Peyer's patch (tissue), 4 donors: ENCODE results near the gene JAZF1.

Experiments used
- POLR2A ChIP-seq, 2 donors: fragments of 450-650 bp; IDR thresholded peaks; one replicate each; pipeline ENCODE4 v1.5.1; 2017; ENCODE audit warnings: antibody characterized with exemption in 2 of 2, mild to moderate bottlenecking in 2 of 2, moderate library complexity in 2 of 2
- TF ChIP-seq, protein P1 (sequence below), 6 experiments: fragments of 450-650 bp in 4 of 6; fragments of 200-600 bp in 2 of 6; sonication (generic) in 1 of 6; IDR thresholded peaks; one replicate each; pipeline ENCODE4 v1.5.1; 2017 to 2019; ENCODE audit warnings: antibody characterized with exemption in 6 of 6, mild to moderate bottlenecking in 3 of 6, moderate library complexity in 1 of 6

GRCh38 chr7:28008171-28008570 is 172.4 kb downstream of the JAZF1 start:
- TF ChIP-seq POLR2A (IDR thresholded peaks at IDR 0.05) = no peak
- TF ChIP-seq, protein P1, sequence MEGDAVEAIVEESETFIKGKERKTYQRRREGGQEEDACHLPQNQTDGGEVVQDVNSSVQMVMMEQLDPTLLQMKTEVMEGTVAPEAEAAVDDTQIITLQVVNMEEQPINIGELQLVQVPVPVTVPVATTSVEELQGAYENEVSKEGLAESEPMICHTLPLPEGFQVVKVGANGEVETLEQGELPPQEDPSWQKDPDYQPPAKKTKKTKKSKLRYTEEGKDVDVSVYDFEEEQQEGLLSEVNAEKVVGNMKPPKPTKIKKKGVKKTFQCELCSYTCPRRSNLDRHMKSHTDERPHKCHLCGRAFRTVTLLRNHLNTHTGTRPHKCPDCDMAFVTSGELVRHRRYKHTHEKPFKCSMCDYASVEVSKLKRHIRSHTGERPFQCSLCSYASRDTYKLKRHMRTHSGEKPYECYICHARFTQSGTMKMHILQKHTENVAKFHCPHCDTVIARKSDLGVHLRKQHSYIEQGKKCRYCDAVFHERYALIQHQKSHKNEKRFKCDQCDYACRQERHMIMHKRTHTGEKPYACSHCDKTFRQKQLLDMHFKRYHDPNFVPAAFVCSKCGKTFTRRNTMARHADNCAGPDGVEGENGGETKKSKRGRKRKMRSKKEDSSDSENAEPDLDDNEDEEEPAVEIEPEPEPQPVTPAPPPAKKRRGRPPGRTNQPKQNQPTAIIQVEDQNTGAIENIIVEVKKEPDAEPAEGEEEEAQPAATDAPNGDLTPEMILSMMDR (IDR thresholded peaks at IDR 0.05) = no peak
